Stimulated activated naive CD8-positive, alpha-beta T cell treated with anti-CD3 and anti-CD28 coated beads, Interleukin-15, amount 100 ng/mL, for 72 hours (primary cell): ENCODE measurements around the gene ETS1.

Experiments
- ATAC-seq: fragments of 150-1000 bp; cut with Tn5 transposase; 2 replicates; pipeline ENCODE4 v1.10.0; 2021; ENCODE audit warnings: mild to moderate bottlenecking, moderate library complexity
- DNase-seq, 2 donors: peaks; one replicate each; pipeline ENCODE4 v3.0.0; 2021 to 2022
- H3K27ac Mint-ChIP-seq, 2 donors: one replicate each; pipeline ENCODE4 v1.8.0; 2022; ENCODE audit warnings: mild to moderate bottlenecking in 2 of 2, mixed read lengths in 2 of 2, moderate library complexity in 2 of 2
- H3K27me3 Mint-ChIP-seq: one replicate; pipeline ENCODE4 v1.8.0; 2022; ENCODE audit warnings: mixed read lengths
- H3K4me1 Mint-ChIP-seq: one replicate; pipeline ENCODE4 v1.8.0; 2022; ENCODE audit warnings: mild to moderate bottlenecking, mixed read lengths
- H3K4me3 Mint-ChIP-seq, 2 donors: one replicate each; pipeline ENCODE4 v1.8.0; 2022; ENCODE audit warnings: mild to moderate bottlenecking in 2 of 2, mixed read lengths in 2 of 2, moderate library complexity in 1 of 2
- H3K9me3 Mint-ChIP-seq, 2 donors: one replicate each; pipeline ENCODE4 v1.8.0; 2022; ENCODE audit warnings: mixed read lengths in 2 of 2

Gene ETS1

DNA sequence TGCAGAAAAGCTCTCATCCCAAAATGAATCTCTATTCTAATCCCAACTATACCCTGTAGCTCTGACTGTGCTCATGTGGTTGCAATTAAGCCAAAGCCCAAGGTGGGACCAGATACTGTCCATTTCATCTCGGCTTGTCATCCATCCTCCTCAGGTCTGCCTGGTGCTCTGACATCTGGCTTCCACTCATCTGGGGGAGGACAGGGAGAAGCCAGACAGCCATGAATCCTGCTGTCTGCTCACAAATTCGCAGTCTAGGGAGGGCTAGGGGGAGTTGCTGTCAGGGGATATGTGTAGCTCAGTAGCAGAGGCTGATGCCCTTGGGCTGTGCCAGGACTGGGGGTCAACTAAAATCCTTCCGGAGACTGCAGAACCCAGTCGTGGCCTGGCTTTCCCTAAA, 167.1 kb downstream of the ETS1 start:
- Mint-ChIP-seq H3K27me3 (no peaks in the 10 kb centered on the region), H3K27ac (no peak overlapping the region), H3K9me3 (no peaks in the 10 kb centered on the region), H3K4me3 (peak overlapping the region in 1 of 2 donors; percentile 29), H3K4me1 (peaks cover 90% of the 10 kb centered on the region)
- no peak for DNase-seq
- no peak for ATAC-seq

DNA sequence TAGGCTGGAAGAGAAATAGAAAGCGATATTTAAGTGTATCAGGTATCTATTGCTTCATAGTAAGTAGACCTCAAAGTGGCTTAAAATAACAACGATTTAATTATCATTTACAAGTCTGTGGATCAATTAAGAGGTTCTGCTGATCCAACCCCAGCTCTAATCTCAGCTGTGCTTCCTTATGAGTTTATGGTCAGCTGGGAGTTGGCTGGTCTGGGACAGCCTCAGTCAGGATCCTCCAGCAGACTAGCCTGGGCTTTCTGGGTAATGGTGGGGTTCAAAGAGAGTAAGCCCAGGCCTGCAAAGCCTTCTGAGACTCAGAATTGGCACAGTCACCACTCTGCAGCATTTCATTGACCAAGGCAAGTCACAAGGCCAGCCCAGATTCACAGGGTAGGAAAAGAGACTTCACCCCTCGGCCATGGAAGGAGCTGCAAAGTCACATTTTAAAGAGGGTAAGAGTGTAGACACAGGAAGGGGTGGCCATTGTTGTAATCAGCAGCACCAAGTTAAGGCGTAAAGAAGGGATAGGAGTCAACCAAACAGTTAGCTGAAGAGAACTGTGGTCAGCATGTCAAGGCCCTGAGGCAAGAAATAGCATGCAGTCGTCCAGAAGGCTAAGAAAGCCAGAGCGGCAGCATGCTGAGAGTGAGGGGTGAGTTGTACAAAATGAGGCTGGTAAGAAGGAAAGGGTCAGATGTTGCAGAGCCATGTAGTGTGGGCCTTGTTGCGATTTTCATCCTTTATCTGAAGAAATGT, 168.2 kb downstream of the ETS1 start:
- H3K4me1 Mint-ChIP-seq: peaks cover 81% of the 10 kb centered on the region

GRCh38 chr11:128417607-128418324, 169.6 kb downstream of the ETS1 start:
- Mint-ChIP-seq H3K9me3 (no peaks in the 10 kb centered on the region), H3K27ac (no peak overlapping the region), H3K4me3 (peak overlapping the region in 1 of 2 donors; percentile 30), H3K27me3 (no peaks in the 10 kb centered on the region), H3K4me1 (peaks cover 76% of the 10 kb centered on the region)
- DNase-seq (no peak), ATAC-seq (no peak)

More for the DNA sequence above, 168.2 kb downstream of the ETS1 start:
- ATAC-seq (no peak), DNase-seq (no peak)
- Mint-ChIP-seq H3K9me3 (no peaks in the 10 kb centered on the region), H3K4me3 (peak overlapping the region in 1 of 2 donors; percentile 7), H3K27ac (peak overlapping the region; percentile 52 to 61), H3K27me3 (no peaks in the 10 kb centered on the region)

GRCh38 chr11:128416976-128417375, 170.4 kb downstream of the ETS1 start:
- Mint-ChIP-seq H3K4me1 (peaks cover 76% of the 10 kb centered on the region), H3K27me3 (no peaks in the 10 kb centered on the region), H3K4me3 (peak overlapping the region in 1 of 2 donors; percentile 36), H3K27ac (no peak overlapping the region), H3K9me3 (no peaks in the 10 kb centered on the region)
- ATAC-seq: no peak
- no peak for DNase-seq

DNA sequence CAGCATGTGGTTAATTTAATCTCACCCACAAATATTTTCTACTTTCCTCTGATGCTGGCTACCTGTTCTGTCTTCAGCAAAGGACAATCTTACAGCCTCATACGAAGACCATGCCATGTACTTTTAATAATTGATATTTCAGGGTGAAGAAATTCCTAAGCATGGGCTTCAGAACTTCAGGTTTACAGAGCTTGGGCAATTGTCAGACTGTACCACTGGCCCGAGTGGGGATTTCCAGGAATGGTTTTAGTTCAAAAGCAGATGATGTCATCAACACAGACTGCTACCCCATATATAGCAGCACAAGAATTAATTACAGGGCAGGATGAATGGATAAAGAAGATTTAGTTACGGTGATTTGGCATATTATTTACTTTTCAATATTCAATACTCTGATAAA, 171.8 kb downstream of the ETS1 start:
- DNase-seq (no peak), ATAC-seq (peak; percentile 64)
- no peak overlapping the region for H3K27ac Mint-ChIP-seq
- peak overlapping the region; percentile 26 to 70 for H3K4me3 Mint-ChIP-seq
- H3K4me1 Mint-ChIP-seq: peaks cover 75% of the 10 kb centered on the region
- no peaks in the 10 kb centered on the region for H3K27me3 Mint-ChIP-seq
- peaks cover 0 to 7% of the 10 kb centered on the region in 2 donors for H3K9me3 Mint-ChIP-seq

DNA sequence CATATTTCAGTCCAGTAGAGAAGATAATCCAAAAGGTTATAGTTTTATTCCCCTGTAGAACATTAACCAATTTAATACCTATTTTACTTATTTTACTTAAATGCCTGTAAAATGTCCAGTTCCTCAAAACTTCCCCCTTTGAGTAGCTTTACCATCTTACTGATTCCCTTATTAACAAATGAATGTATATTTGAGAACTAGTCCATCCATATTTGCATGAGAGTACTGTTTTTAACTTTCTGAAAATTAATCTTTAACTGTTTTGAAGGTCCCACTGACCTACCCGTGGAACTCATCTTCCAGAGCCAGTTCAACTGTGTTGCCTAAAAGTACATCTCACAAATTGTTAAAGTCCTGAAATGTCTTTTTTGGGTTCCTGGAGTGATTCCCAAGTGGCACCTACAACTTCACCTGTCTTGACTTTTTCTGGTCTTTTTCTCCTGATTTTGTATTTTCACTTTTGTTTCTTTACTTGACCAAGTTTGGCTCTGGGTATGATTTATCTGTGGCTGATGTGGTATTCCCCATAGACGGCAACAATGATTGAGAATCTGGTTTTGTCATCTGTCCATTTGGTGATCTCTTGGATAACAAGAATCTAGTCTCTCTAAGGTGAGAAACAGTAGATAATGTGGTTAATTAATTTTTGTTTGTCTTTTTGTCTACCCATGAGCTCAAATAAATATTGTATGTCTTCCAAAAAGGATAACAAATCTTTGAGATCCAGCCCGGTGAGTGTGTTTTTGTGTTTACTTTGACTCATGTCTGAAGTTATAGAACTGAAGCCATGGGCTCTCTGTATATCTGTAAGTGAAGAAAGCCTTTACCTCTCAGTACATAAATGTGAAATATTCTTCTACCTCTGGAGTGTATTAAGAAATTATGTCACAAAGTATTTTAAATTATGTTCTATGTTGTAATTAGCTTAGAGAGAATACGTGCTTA, 174.2 kb downstream of the ETS1 start:
- ATAC-seq (peak; percentile 91), DNase-seq (peak in 1 of 2 donors; percentile 31)
- Mint-ChIP-seq H3K27me3 (no peaks in the 10 kb centered on the region), H3K9me3 (peaks cover 0 to 7% of the 10 kb centered on the region in 2 donors), H3K27ac (peak overlapping the region; percentile 79 to 87), H3K4me1 (peaks cover 54% of the 10 kb centered on the region), H3K4me3 (peak overlapping the region; percentile 44 to 75)

DNA sequence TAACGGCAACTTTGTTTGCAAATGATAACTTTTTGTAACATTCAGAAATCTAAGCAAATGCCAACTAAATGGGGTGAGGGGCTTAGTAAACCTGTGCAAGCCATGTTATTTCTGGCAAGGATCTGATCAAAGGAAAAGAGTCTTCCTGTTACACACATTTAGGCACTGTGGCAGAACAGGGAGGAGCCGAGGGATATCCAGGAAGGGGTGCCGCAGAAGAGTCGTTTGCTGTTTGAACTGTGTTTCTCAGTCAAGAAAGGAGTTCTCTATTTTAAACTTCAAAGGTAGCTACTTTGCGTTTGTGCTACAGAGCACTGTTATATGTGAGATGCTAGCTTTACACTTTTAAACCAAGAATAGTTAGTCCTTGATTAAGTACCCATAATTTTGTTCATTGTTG, 175.5 kb downstream of the ETS1 start:
- peaks cover 42% of the 10 kb centered on the region for H3K4me1 Mint-ChIP-seq
- H3K9me3 Mint-ChIP-seq: peaks cover 0 to 7% of the 10 kb centered on the region in 2 donors
- peak overlapping the region; percentile 3 to 50 for H3K27ac Mint-ChIP-seq
- peak overlapping the region; percentile 63 to 64 for H3K4me3 Mint-ChIP-seq
- ATAC-seq (no peak), DNase-seq (no peak)
- H3K27me3 Mint-ChIP-seq: no peaks in the 10 kb centered on the region

GRCh38 chr11:128411150-128411549, 176.2 kb downstream of the ETS1 start:
- Mint-ChIP-seq H3K27me3 (no peaks in the 10 kb centered on the region), H3K9me3 (peaks cover 0 to 7% of the 10 kb centered on the region in 2 donors), H3K4me3 (no peak overlapping the region), H3K27ac (no peak overlapping the region), H3K4me1 (peaks cover 44% of the 10 kb centered on the region)
- DNase-seq (no peak), ATAC-seq (no peak)

DNA sequence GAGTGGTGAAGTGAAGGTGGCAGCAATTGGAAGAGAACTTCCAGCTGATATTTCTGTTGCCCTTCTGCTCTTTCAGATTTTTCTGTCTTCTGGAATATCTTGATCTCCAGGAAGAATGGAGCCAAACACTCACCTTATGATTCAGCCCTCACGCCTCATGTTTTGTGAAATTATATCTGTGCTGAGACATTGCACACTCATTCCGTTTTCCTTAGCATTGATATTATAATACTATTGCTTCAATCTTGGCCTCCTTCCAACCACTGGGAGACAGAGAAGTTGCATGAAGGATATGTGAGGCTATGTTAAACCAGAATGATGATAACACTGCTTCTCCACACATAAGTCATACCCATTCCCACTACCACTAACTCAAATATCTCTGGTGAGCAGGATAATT, 177.9 kb downstream of the ETS1 start:
- Mint-ChIP-seq H3K27ac (no peak overlapping the region), H3K4me1 (peaks cover 44% of the 10 kb centered on the region), H3K9me3 (peaks cover 0 to 7% of the 10 kb centered on the region in 2 donors), H3K4me3 (no peak overlapping the region), H3K27me3 (no peaks in the 10 kb centered on the region)
- ATAC-seq: no peak
- no peak for DNase-seq
